ENCODE measurements around the gene DAPK2.

The DAPK2 gene

GRCh38 chr15:63981596-63982320, 64.5 kb downstream of the DAPK2 start:
- no peak overlapping the region for H2AFZ ChIP-seq (ENCODE audit: low read length)
- no peaks in the 10 kb centered on the region for H3K79me2 ChIP-seq (ENCODE audit: low read length)
- 0 out of 2 replicates have a peak, but pooled peaks cover 2% of the 10 kb centered on the region for H3K4me1 ChIP-seq (ENCODE audit: low read length)
- DNase-seq: no peak
- H3K36me3 ChIP-seq (replicated peaks; ENCODE audit: insufficient read depth, low read length): no peaks in the 10 kb centered on the region
- H4K20me1 ChIP-seq (ENCODE audit: insufficient read depth, low read length): no peaks in the 10 kb centered on the region
- H3K4me3 ChIP-seq (ENCODE audit: low read length): no peak overlapping the region
- no peaks in the 10 kb centered on the region for H3K9me3 ChIP-seq (replicated peaks; ENCODE audit: insufficient read depth, low read length)
- no peaks in the 10 kb centered on the region for H3K9me2 ChIP-seq (replicated peaks; ENCODE audit: insufficient read depth, low read length)
- TF ChIP-seq CTCF (IDR thresholded peaks at IDR 0.05; ENCODE audit: low read length) (no peak), EZH2 (optimal IDR thresholded peaks at IDR 0.05; ENCODE audit: low read depth, low read length) (no peak), EZH2phosphoT487 (IDR thresholded peaks at IDR 0.05; ENCODE audit: low read length) (no peak)
- no peak overlapping the region for H3K9ac ChIP-seq (ENCODE audit: low read length)
- H3K27me3 ChIP-seq (replicated peaks; ENCODE audit: insufficient read depth, low read length): no peaks in the 10 kb centered on the region
- no peaks in the 10 kb centered on the region for H3F3A ChIP-seq (ENCODE audit: insufficient read depth, low read length)
- H3K27ac ChIP-seq (ENCODE audit: low read length): no peak overlapping the region
- H3K4me2 ChIP-seq (ENCODE audit: low read depth, low read length): no peak overlapping the region

DNA sequence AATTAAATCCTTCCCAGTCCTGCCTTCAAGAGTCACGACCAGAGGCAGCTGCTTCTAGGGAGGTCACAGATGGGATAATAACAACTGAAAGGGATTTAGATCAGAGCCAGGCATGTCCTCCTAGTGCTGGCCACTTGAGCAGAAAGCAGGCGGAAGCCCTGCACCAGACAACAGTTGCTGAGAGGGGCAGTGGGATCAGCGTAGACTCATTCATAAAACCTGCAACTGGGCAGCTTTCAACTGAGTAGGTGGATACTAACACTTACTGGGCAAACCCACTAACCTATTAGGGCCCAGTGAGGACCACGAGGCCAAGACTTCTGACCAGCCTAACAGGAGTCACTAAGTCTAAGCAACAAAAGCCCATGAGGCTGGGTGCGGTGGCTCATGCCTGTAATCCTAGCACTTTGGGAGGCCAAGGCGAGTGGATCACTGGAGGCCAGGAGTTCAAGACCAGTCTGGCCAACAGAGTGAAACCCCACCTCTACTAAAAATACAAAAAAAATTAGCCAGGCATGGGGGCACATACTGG, 67.0 kb downstream of the DAPK2 start:
- DNase-seq: no peak
- no peak overlapping the region for H3K4me2 ChIP-seq (ENCODE audit: low read depth, low read length)
- no peak overlapping the region for H3K4me3 ChIP-seq (ENCODE audit: low read length)
- no peaks in the 10 kb centered on the region for H3K27me3 ChIP-seq (replicated peaks; ENCODE audit: insufficient read depth, low read length)
- no peak overlapping the region for H3K9ac ChIP-seq (ENCODE audit: low read length)
- H3K79me2 ChIP-seq (ENCODE audit: low read length): no peaks in the 10 kb centered on the region
- no peaks in the 10 kb centered on the region for H3F3A ChIP-seq (ENCODE audit: insufficient read depth, low read length)
- no peak overlapping the region for H3K27ac ChIP-seq (ENCODE audit: low read length)
- no peak overlapping the region for H2AFZ ChIP-seq (ENCODE audit: low read length)
- no peaks in the 10 kb centered on the region for H3K9me3 ChIP-seq (replicated peaks; ENCODE audit: insufficient read depth, low read length)
- no peaks in the 10 kb centered on the region for H4K20me1 ChIP-seq (ENCODE audit: insufficient read depth, low read length)
- H3K4me1 ChIP-seq (ENCODE audit: low read length): no peaks in the 10 kb centered on the region
- no peak for TF ChIP-seq CTCF (IDR thresholded peaks at IDR 0.05; ENCODE audit: low read length)
- TF ChIP-seq EZH2 (optimal IDR thresholded peaks at IDR 0.05; ENCODE audit: low read depth, low read length): no peak
- TF ChIP-seq EZH2phosphoT487 (IDR thresholded peaks at IDR 0.05; ENCODE audit: low read length): no peak
- H3K9me2 ChIP-seq (replicated peaks; ENCODE audit: insufficient read depth, low read length): no peaks in the 10 kb centered on the region
- H3K36me3 ChIP-seq (replicated peaks; ENCODE audit: insufficient read depth, low read length): no peaks in the 10 kb centered on the region

GRCh38 chr15:63978511-63979261, 67.6 kb downstream of the DAPK2 start:
- Histone ChIP-seq H4K20me1 (ENCODE audit: insufficient read depth, low read length) (no peaks in the 10 kb centered on the region), H3K9me2 (replicated peaks; ENCODE audit: insufficient read depth, low read length) (no peaks in the 10 kb centered on the region), H3K27ac (ENCODE audit: low read length) (no peak overlapping the region), H3K4me2 (ENCODE audit: low read depth, low read length) (no peak overlapping the region), H3K4me1 (ENCODE audit: low read length) (no peaks in the 10 kb centered on the region), H3K4me3 (ENCODE audit: low read length) (no peak overlapping the region), H3F3A (ENCODE audit: insufficient read depth, low read length) (no peaks in the 10 kb centered on the region), H3K27me3 (replicated peaks; ENCODE audit: insufficient read depth, low read length) (no peaks in the 10 kb centered on the region), H3K9me3 (replicated peaks; ENCODE audit: insufficient read depth, low read length) (no peaks in the 10 kb centered on the region), H3K9ac (ENCODE audit: low read length) (no peak overlapping the region), H3K79me2 (ENCODE audit: low read length) (no peaks in the 10 kb centered on the region), H3K36me3 (replicated peaks; ENCODE audit: insufficient read depth, low read length) (no peaks in the 10 kb centered on the region), H2AFZ (ENCODE audit: low read length) (no peak overlapping the region)
- TF ChIP-seq EZH2phosphoT487 (IDR thresholded peaks at IDR 0.05; ENCODE audit: low read length) (no peak), CTCF (IDR thresholded peaks at IDR 0.05; ENCODE audit: low read length) (no peak), EZH2 (optimal IDR thresholded peaks at IDR 0.05; ENCODE audit: low read depth, low read length) (no peak)
- no peak for DNase-seq
